Cardiac muscle cell (in vitro differentiated cells and primary cell): ENCODE results near the gene MGLL. TPM values are rescaled to one million over a fixed set of nuclear protein-coding genes. Genes with fewer than 3 reads are reported as not detected.

Experiments used
- DNase-seq, 2 donors: peaks; one replicate each; pipeline versions ENCODE4 v3.0.0 to v3.0.0-alpha.2; 2010 to 2017; ENCODE audit warnings: low read depth in 1 of 2, low spot score in 1 of 2
- H3K27ac ChIP-seq: fragments of 200-600 bp; sonication (generic); 2 replicates; pipeline ENCODE4 v1.5.1; 2016
- H3K27me3 ChIP-seq: fragments of 200-600 bp; sonication (generic); 2 replicates; pipeline ENCODE4 v1.6.0; 2016; ENCODE audit warnings: control low read depth
- H3K36me3 ChIP-seq: fragments of 200-600 bp; sonication (generic); 2 replicates; pipeline ENCODE4 v1.5.1; 2016; ENCODE audit warnings: control low read depth
- H3K4me1 ChIP-seq: fragments of 200-600 bp; sonication (generic); 2 replicates; pipeline ENCODE4 v1.8.1; 2017; ENCODE audit warnings: low read depth, mild to moderate bottlenecking, mixed run types
- H3K4me3 ChIP-seq: fragments of 200-600 bp; sonication (generic); 2 replicates; pipeline ENCODE4 v1.5.1; 2016; ENCODE audit warnings: mild to moderate bottlenecking
- H3K9me3 ChIP-seq: fragments of 200-600 bp; sonication (generic); 2 replicates; pipeline ENCODE4 v1.5.1; 2017; ENCODE audit warnings: low read depth, mild to moderate bottlenecking, control low read depth
- polyA plus RNA-seq: library from polyadenylated mRNA; unstranded; fragments of >200 nt; fragmentation: Nextera tagmentation; extraction: Ambion mirVana; gene quantifications from 2 replicates; pipeline ENCODE4 v1.2.1, GENCODE V29; 2016
- total RNA-seq: library from RNA; depleted of rRNA; stranded (reverse); fragments of >200 nt; gene quantifications from 2 replicates; pipeline ENCODE4 v1.2.3, GENCODE V29; 2016
- TF ChIP-seq, protein P1 (sequence below): IDR thresholded peaks from 2 replicates; pipeline ENCODE4 v1.5.1; 2012; ENCODE audit warnings: low read depth, mild to moderate bottlenecking, low read length

Gene MGLL
- total and polyA plus RNA-seq, 2 experiments from 2014 or later, result 1.0 TPM

DNA sequence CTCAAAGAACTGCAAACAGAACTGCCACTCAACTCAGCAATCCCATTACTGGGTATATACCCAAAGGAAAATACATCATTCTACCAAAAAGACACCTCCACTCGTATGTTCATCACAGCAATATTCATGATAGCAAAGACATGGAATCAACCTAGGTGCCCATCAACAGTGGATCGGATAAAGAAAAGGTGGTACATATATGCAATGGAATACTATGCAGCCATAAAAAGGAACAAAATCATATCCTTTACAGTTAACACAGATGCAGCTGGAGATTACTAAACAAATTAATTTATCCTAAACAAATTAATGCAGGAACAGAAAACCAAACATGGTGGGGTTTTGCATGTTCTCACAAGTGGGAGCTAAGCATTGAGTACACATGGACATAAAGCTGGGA, 27.3 kb downstream of the MGLL start:
- Histone ChIP-seq H3K27ac (no peak overlapping the region), H3K27me3 (no peaks in the 10 kb centered on the region), H3K4me3 (no peak overlapping the region), H3K4me1 (peaks cover 10% of the 10 kb centered on the region), H3K36me3 (no peaks in the 10 kb centered on the region), H3K9me3 (no peaks in the 10 kb centered on the region)
- no peak for DNase-seq
- TF ChIP-seq, protein P1, sequence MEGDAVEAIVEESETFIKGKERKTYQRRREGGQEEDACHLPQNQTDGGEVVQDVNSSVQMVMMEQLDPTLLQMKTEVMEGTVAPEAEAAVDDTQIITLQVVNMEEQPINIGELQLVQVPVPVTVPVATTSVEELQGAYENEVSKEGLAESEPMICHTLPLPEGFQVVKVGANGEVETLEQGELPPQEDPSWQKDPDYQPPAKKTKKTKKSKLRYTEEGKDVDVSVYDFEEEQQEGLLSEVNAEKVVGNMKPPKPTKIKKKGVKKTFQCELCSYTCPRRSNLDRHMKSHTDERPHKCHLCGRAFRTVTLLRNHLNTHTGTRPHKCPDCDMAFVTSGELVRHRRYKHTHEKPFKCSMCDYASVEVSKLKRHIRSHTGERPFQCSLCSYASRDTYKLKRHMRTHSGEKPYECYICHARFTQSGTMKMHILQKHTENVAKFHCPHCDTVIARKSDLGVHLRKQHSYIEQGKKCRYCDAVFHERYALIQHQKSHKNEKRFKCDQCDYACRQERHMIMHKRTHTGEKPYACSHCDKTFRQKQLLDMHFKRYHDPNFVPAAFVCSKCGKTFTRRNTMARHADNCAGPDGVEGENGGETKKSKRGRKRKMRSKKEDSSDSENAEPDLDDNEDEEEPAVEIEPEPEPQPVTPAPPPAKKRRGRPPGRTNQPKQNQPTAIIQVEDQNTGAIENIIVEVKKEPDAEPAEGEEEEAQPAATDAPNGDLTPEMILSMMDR, result no peak

DNA sequence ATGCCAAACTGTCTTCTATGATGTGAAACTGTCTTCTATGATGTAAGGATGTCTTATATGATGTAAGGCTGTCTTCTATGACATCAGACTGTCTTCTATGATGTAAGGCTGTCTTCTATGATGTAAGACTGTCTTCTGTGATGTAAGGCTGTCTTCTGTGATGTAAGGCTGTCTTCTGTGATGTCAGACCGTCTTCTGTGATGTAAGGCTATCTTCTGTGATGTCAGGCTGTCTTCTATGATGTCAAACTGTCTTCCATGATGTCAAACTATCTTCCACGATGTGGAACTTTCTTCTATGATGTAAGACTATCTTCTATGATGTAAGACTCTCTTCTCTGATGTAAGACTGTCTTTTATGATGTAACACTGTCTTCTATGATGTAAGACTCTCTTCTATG, 27.9 kb downstream of the MGLL start:
- Histone ChIP-seq H3K27ac (no peak overlapping the region), H3K36me3 (no peaks in the 10 kb centered on the region), H3K4me3 (no peak overlapping the region), H3K9me3 (no peaks in the 10 kb centered on the region), H3K4me1 (peaks cover 10% of the 10 kb centered on the region), H3K27me3 (no peaks in the 10 kb centered on the region)
- TF ChIP-seq, protein P1, result no peak
- no peak for DNase-seq

DNA sequence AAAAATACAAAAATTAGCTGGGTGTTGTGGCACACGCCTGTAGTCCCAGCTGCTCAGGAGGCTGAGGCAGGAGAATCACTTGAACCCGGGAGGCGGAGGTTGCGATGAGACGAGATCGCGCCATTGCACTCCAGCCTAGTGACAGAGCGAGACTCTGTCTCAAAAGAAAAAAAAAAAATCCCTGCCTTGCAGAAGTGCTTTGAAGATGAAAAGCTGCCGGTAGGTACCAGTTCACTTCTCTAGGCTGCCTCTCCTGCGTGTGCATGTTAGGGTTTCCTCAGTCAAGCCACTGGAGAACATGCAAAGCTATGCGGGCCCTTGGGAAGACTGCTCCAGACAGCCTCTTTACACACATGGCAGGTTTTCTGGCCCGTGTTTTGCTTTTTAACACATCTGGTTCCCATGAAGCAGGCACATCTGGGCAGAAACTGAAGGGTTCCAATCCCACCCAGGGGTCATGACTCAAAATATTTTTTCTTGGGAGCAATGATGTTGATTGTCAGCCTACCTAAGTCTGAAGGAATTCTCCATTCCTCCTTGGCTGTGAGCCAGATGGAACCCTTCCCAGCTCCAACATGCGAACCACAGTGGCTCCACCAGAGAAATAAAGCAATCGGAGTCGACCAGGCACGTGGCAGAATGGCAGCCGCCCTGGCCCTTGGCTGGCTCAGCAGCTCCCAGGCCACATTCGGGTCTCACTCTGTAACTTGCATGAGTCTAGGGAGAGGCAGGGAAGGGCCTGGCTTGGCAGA, 29.6 kb downstream of the MGLL start:
- Histone ChIP-seq H3K4me3 (no peak overlapping the region), H3K27me3 (no peaks in the 10 kb centered on the region), H3K4me1 (peaks cover 14% of the 10 kb centered on the region), H3K9me3 (no peaks in the 10 kb centered on the region), H3K27ac (no peak overlapping the region), H3K36me3 (no peaks in the 10 kb centered on the region)
- DNase-seq, result peak in 1 of 2 donors; percentile 90
- TF ChIP-seq, protein P1, result no peak

DNA sequence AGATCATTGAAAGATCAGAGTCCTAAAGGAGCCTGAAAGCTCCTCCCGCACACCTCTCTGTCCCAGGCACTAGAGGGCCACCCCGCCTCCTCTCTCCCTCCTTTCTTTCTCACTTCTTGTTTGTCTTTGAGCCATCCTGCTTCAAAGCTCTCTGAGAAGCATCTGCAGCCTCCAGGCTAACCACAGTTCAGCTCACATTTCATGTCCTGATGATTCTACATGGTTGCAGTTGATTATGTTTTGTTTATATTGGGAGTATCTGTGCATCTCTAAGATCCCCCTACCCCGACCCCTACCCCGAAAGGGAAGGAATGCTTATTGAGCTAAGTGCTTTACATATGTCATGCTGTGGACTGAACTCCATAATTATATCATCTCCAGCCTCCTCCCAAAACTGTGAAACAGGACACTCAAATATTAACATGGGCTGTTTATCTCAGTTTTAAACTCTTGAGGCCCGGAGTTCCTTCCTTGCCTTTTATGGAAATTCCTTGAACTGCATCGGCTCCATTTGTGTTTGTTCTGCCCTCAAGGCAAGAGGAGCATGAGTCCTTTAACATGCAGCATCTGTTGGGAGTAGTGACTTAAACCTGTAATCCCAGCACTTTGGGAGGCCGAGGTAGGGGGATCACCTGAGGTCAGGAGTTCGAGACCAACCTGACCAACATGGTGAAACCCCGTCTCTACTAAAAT, 30.9 kb downstream of the MGLL start:
- DNase-seq, result peak; percentile 41 to 51
- H3K4me1 ChIP-seq, result peaks cover 21% of the 10 kb centered on the region
- H3K36me3 ChIP-seq, result no peaks in the 10 kb centered on the region
- no peaks in the 10 kb centered on the region for H3K9me3 ChIP-seq
- H3K27ac ChIP-seq, result peak overlapping the region; percentile 22
- TF ChIP-seq, protein P1, result peak; percentile 13
- H3K27me3 ChIP-seq, result no peaks in the 10 kb centered on the region
- H3K4me3 ChIP-seq, result no peak overlapping the region

DNA sequence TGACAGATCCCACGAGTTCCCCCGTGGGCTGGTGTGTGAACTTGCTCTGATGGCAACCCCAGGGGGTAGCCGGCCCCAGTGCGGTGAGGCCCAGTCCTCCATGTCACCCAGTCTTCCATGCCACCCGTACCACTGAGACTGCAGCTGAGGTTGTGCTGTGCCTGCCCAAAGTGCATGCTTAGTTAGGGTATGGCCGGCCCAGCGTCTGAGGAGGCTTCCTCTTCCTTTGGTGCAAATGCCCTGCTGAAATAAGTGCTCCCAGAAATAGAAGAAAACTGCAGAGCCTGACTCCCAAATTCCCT, 31.5 kb downstream of the MGLL start:
- Histone ChIP-seq H3K27me3 (no peaks in the 10 kb centered on the region), H3K4me3 (no peak overlapping the region), H3K36me3 (no peaks in the 10 kb centered on the region), H3K4me1 (peaks cover 21% of the 10 kb centered on the region), H3K27ac (no peak overlapping the region), H3K9me3 (no peaks in the 10 kb centered on the region)
- TF ChIP-seq, protein P1, result no peak
- DNase-seq, result no peak
